ENCODE measurements around the gene SEMA3C.

SEMA3C gene

DNA sequence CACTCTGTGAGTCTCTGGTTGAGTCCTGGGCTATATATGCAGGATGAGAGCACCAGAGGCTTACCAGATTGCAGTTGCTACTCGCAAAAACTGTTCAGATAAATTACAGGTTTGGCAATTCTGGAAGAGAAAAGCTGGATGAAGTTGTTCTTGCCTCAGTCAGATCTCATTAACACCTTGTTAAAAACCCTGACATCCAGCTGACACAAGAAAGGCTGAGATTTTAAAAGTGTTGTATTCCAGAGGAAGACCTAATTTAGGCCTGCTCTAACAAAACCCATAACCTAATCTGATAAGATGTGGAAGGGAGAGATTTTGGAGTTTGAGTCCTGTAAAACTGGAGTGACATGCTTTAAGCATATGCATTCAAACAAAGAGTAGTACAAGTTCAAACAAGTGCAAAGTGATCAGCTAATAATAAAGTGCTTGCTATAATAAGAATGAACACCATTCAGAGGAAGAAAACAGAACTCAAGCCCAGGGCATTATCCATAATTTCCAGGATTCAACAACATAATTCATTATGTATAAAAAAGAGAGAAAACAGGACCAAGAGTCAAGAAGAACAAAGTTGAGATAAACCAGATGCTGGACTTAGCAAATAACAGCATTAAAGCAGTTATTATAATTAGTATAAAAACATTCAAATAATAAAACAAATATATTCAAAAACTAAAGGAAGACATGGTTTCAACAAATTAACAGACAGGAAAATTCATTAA is 144.9 kb downstream of the SEMA3C start:
- DNase-seq, result no peak

DNA sequence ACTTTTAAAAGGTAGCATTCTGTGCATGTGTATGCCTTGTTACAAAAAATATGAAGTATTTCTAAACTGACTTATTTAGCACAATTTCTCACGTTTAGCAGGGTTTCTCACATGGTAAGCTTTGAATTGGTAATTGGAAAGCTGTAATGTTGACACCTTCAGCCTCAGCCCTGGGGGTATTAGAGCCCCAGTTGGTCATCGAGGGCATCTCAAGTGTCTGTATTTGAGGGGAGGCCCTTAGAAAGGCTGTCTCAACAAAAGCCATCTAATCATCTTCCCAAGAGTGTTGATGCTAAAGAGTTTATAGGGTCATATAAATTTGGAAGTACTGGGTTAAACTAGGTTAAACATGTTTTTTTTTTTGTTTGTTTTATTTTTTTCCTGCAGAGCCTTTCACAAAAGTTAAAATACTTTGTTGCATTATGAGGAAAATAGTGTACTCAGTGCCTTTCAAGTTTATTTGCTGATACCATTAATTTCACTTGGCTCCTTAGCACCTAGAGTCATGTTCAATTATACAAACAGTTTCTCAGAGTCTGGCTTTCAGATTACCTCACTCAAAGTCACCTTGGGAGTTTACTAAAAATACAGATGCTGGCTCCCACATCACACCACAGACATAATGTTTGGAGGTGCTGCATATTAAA is 146.4 kb downstream of the SEMA3C start:
- peak; percentile 5 for DNase-seq

DNA sequence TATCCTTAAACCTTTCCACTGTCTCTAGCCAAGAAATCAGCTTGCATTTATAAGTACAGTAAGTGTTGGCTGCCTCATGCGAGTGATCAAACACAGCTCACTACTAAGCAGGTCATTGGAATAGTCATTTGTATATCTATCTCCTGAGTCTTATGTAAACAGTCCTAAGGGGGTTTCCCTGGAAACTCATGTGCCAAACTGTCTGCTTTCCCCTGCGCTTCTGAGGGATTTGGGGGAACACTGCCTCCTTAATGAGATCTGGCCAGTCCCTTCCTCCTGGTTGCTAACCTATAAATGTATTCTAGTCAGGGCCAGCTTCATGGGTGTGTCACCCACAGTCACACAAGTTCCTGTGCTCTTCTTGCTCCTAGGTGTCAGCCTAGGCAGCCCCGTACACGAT is 147.3 kb downstream of the SEMA3C start:
- DNase-seq, result no peak

DNA sequence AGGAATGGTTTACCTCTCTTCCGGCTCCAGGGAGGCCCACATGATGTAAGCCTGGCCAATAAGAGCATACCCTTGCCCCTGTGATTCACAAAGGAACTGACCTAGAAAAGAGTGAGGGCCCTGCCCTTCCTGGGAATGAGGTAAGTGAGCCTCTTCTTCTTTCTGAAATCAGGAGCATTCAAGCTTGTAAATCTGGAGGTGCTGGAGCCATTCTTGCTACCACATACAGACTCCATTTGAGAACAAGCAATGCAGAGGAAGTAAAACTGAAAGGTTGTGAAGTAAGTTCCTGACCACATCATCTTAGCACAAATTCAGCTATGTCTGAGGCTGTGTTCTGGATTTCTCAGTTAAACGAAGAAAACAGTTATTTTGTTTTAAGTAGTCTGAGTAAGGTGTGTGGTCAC is 148.2 kb downstream of the SEMA3C start:
- DNase-seq, result no peak

DNA sequence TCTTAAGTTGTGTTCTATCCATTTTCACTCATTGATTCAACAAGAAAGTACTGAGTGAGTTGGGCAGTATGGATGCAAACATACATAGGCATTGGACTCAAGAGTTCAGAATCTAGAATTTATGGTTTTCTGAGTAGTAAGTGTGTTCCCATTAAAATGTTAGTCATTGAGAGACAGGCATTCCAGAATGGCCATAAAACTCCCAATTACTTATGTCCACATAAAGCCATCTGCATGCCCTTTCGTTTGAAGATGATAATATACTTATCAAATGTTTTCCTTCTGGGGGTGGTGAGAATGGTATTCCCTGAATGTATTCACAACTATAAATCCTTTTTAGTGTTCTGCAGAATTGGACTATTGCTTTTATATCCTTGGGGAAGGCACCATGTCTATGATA is 148.8 kb downstream of the SEMA3C start:
- DNase-seq, result no peak

DNA sequence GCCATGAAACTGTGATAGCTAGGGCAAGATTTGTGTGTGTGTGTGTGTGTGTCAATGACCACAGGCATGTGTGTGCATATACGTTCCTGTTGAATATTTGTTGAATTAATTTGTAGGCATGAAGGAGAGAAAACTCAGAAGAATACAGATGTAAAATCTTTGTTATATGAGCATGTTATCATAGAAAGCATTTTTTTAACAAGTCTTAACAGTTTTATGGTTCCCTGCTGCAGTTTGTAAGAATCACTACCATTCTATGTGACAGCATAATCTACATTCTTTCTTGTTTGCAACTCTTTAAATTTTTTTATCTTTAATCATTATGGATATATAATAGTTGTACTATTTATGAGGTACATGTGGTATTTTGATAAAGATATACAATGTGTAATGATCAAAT is 150.1 kb downstream of the SEMA3C start:
- no peak for DNase-seq

DNA sequence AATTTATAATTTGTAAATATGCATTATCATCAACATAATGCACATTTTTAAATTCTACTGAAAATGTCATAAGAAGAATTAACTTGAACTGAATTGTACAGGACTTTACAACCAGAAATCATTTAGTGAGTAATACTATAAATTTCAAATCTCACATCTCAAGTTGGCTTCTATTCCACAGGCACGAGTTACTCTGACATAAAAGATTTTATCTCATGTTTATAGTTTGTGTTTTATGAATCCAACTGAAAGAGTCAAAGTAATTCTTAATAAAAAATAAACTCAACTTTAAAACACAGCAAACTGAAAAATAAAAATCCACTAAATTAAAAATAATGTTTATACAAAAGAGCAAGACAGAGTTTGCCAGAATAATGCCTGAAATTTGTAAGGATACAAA is 151.2 kb downstream of the SEMA3C start:
- no peak for DNase-seq

DNA sequence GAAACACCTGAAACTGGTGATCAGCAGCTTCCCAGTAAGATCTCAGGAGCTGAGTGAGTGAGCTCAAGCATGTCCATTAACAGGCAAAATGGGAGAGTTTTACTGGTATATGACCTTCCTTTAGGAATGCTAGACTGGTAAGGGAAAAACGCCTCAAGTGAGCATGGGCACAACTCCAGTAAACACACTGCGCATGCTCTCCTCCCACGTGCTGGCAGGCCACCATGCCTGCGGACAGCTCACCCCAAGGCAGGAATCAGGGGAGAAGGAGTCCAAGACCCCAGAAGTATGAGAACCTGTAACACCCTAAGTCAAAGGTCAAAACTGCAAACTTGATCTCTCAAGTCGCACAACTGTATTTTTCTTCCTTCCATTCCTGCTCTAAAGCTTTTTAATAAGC is 152.1 kb downstream of the SEMA3C start:
- no peak for DNase-seq

DNA sequence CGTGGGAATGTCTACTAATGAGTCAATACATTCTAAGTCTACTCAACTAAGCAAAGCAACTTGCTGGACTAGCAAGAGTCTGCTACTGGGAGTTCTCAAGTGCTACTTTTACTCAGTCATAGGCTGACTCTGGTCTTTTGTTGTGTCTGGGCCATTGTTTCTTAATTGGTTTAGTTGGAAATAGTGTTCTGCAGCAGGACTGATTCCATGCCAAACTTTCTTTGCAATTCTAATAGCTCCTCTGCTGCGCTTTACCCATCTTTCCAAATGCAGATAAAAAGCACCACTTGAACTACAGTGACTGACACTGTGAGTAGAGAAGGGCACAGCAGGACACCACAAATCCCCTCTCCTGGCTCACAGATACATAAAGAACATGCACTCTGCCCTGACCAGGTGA is 154.7 kb downstream of the SEMA3C start:
- DNase-seq, result no peak

DNA sequence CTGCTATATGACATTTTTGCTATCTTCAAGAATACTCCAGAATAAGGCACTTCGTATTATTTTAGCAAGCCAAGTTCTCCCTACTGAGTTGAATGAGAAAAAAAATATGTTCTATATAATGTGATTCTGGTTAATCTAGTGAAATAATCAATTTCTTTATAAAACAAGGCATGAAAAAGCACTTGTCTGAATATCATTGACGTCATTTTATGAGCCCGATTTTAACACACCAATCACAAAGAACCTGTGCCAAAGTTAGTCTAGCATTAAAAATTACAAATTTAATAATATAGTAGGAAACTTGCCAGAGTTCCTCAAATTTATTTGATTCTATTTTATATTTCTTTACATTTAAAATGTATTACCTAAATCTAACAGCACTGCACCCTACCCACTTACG is 155.1 kb downstream of the SEMA3C start:
- no peak for DNase-seq

DNA sequence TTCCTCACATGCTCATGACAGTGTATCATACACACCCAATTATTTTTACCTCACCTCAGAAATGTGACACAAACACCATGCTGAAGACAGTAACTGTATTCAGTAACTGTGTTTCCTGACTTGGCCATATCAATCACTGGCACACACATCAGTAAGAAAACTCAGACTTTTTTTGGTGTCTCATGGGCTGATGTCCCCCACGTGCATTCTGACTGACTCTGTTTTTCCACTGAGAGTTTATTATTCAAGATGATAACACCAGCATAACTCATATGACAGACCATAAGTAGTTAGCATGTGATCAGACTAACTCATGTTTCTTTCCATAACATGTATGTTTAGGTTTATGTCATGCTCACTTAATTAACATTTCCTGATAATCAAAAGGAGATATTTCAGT is 155.6 kb downstream of the SEMA3C start:
- no peak for DNase-seq

DNA sequence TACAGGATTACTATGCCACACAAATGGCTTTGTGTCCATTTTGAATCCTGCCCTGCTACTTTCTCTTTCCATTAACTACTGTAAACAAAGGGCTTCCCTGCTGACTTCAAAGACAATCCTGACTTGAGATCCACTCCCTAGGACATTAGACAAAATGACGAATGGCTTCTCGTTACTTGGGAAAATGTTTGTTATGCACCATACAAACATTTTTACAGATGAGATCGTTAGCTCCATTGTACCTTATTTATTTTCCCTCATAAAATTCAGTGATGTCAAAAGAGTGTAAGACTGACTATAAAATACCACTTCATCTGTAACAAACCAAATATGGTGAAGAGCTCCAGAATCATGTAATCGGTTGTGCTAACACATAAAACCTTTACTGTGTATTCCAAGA is 158.6 kb downstream of the SEMA3C start:
- DNase-seq, result no peak

DNA sequence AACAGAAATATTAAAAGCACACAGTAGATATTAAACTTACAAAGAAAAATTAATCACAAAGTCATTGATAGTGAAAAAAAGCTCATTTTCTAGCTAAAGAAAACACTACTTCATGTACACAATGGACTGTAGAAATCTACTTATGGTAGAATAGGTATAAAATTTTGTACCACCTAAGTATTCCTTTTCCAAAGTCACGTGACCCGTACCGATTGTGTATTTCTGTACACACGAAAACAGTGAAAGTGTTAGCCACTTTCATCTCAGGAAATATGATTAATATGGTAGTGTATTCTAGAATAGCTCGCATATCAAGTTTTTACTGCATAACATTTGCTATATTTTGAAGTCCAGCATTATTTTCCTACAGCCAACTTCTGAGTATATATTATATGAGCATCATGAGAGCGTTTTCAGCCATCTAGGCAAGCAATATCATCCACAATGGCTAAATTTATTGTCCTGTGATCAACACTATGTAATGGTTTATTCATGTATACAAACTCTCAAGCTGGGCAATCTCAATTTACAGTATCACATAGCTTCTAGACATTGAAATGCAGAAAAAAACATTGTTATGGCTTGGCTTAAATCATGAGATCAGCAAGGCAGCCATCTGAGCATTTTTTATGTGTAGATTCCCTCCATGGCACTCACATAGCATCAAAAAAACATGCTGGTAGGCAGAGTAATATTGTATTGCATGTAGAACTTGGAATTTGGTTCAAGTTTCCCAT is 165.7 kb downstream of the SEMA3C start:
- no peak for DNase-seq

DNA sequence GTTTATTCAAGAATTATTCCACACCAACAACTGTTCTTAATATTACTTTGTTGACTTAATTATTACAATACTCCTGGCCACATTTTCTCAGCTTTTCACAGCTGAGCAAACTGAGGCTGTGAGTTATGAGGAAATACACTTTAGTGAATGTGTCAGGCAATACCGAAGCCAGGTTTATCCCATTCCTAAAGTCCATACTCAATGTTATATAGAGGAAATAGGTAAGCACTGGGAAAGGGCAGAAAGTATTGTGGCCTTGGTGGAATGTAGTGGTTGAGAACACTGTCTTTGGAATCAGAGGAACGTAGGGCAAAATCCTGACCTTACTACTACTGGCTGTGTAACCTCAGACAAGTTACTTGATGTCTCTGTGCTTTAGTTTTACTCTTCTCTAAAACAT is 169.6 kb downstream of the SEMA3C start:
- no peak for DNase-seq

DNA sequence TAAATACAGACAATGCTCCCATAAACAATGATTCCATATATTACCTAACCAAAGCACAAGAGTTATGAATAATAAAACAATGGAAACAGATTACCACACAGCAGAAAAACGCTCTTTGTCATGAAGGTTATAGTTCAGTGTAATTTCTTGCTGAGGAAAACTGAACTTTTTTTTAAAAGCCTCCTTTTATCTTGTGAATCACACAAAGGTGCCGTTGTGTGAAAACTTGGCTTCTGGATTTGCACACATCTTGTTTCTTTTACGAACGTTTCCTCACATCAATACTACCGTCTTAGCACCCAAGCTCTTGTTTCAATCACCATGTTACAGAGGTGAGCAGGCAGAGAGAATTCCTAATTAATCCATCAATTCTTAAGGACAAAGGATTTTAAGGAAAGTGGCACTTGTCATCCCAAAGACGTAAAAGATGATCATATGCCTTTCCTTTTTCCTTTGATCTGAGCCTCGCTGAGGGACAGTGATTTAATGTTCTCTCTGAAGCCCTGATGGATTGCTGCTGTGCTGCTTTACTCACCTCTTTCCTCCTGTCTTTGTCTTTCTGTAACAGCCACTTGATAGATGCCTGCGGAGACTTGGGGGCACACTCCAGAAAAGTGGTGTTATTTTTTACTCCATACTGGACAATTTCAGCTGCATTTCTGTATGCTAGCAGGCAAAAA is 170.3 kb downstream of the SEMA3C start:
- no peak for DNase-seq

DNA sequence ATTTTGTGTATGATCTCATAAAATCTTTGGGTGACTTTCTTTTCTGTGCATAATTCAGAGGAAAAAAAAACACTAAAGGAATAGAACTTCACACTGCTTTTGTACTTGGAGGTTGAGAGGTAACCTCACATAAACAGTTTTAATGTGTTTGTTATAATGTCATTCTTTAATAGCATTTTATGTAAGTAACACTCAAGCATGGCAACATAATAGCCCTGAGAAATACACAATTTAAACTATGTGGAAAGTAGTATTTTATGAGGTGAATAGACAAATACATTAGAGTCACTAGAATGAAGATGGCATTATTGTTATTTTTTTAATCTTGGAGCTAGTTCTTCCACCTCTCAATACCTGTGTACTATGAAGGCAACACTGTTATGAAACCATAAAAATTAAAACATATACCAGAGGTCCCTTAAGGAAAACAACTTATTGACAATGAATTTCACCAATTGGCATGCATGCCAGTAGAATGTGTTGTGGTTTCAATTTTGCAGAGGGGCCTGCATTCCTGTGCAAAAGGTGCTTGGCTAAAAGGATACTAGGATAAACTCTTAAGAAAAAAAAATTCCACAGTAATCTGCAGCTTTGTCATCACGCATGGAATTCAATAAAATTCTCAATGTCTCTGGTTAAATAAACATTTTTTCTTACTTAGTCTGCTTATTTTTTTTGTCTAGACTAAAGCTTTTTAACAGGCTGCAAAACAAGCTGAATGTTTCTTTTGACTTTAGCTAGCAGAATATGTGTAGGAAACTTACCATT is 177.9 kb downstream of the SEMA3C start:
- no peak for DNase-seq

DNA sequence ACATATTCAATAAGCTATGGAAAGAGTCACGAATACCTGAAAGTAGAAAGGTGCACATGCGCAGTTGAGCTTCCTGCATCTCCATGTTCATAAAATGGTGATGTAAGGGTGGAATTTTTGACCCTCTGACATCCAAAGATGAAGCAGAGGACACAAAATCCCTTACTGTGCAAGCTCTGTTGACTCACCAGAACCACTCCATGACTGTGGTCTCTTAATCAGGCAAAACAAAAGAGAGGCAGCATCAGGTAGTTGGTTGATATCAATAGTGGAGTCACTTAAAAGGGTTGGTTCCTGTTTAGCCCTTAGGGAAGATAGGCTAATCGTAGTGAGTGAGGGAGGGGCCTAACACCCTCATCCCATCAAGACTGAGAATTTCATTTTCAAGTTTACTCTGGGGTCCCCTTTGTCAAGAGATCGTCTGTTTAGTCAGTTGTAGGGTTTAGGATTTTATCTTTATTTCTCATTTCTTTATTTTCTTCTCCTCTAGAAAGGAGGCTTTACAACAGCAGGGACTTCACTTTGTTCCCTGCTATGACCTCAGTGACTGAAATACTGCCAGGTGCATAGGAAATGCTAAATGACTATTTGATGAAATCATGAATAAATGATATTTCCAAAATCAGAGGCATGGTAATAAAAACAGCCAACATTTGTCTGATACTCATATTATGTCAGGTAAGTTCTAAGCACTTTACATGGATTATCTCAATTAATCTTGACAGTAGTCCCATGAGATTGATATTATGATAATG is 182.3 kb downstream of the SEMA3C start:
- no peak for DNase-seq

DNA sequence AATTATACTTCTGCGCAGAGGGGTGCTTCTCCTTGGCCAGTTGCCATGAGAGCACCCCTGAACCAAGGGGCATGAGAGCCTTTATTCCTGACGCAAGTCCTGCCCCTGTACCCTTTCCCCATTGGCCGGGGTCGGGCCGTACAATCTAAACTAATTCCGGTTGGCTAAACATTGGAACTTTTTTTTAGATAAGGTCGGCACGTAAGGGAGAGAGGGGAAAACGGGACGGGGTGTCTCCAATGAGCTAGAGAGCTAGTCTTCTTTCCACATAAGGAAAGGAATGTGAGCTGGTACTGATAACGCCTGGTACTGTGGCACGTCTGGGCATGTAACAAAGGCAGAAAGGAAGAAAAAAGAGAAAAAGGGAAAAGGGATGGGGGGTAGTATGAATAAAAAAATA is 183.5 kb downstream of the SEMA3C start:
- no peak for DNase-seq

DNA sequence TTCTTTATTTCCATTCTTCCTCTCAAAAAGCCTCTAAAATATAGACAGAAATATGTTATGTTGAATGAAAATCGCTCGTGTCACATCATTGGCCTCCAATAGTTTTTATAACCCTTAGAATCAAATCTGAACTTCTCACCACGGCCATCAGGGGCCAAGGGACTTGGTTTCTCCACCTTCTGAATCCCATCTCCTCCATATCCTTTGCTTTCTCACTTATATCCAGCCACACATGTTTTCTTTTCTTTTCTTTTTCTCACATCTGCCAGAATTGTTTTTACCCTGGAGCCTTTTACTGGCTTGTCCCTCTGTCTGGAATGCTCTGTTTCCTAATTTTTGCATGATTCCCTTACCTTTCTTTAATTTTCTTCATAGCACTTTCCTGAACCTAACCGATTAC is 184.8 kb downstream of the SEMA3C start:
- DNase-seq, result no peak

DNA sequence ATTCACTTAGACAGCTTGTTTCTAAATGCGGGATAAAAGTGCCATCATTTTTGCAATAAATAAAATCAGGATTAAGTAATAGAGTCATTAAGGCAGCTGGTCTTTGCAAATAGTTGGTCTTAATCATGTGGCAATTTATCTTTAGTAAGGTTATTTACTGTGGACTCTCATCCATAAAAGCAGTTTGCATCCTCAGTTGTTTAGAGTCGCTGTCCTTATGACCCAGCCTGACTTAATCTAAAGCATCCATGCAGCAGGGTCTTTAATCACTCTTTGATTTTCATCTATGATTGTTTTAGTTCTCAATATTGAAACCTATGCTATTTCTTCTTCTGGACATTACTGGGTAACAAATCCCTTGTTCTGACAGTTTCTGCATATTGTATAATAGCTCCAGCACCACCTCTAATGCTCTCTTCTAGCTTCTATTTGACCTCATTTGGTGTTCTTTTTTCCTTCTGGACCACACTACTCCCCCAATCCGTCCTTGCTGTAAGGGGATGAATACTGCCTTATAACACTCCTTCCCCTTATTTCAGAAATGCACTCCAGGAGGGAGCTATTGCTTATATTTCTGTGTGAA is 185.4 kb downstream of the SEMA3C start:
- no peak for DNase-seq

DNA sequence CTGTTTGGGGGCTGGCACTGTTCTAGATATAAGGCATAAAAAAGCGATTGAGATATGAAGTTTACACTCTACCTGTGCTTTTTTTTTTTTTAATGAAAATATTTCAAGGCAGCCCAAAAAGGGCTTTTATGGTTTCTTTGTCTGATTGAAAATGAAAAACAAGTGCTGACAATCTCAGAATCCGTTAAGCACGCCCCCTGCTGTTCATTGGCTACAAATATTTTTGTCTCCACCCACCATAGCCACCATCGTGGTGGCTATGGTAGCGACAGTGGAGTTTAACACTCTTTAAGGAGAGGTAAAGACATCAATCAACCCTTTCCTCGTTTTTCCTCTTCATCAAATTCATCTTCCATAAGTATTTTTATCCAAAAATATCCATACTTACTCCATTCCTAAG is 186.2 kb downstream of the SEMA3C start:
- DNase-seq, result no peak

DNA sequence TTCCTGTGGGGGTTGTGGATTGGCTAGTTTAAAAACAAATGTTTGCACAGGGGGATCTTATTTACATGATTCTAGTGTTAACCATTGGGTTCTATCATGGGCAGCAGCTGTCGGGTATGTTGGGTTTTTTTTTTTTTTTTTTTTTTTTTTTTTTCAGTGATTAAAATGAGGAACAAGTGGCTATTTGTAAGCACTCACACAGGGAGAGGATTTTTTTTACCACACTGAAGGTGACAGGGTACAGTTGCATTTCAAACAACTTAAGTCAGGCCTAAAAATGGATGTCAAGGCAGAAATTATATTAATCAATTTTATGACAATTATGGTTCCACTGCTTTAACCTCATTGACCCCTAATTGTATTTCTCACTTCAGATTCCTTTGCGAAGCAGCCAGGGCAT is 187.6 kb downstream of the SEMA3C start:
- DNase-seq, result no peak

All from NCI-H2171 treated with DMSO at 0.1 percent for 48 hours (cell line).